Endometrial microvascular endothelial cells (primary cell): ENCODE results near the gene OTOP1. TPM values are rescaled to one million over a fixed set of nuclear protein-coding genes. Genes with fewer than 3 reads are reported as not detected.
"Not testable (repeated sequence)": the region's sequence is repeated elsewhere in the genome, so short reads cannot be mapped to it uniquely, and the experiment has no call there.

Source experiments
- in situ Hi-C: cut with HindIII; loops from 2 replicates; pipeline ENCODE4 v1.10.0; 2017; ENCODE audit warnings: low sequenced_read_pairs, low pct_unique_long_range_greater_than_20kb; ENCODE audit errors: inconsistent ontology term
- total RNA-seq: library from RNA; depleted of rRNA; stranded (reverse); fragments of >200 nt; gene quantifications from one replicate; pipeline ENCODE4 v1.2.3, GENCODE V29; 2015; ENCODE audit errors: inconsistent ontology term

OTOP1 gene, protein sequence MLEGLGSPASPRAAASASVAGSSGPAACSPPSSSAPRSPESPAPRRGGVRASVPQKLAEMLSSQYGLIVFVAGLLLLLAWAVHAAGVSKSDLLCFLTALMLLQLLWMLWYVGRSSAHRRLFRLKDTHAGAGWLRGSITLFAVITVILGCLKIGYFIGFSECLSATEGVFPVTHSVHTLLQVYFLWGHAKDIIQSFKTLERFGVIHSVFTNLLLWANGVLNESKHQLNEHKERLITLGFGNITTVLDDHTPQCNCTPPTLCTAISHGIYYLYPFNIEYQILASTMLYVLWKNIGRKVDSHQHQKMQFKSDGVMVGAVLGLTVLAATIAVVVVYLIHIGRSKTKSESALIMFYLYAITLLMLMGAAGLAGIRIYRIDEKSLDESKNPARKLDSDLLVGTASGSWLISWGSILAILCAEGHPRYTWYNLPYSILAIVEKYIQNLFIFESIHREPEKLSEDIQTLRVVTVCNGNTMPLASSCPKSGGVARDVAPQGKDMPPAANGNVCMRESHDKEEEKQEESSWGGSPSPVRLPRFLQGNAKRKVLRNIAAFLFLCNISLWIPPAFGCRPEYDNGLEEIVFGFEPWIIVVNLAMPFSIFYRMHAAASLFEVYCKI
- total RNA-seq, result not detected

DNA sequence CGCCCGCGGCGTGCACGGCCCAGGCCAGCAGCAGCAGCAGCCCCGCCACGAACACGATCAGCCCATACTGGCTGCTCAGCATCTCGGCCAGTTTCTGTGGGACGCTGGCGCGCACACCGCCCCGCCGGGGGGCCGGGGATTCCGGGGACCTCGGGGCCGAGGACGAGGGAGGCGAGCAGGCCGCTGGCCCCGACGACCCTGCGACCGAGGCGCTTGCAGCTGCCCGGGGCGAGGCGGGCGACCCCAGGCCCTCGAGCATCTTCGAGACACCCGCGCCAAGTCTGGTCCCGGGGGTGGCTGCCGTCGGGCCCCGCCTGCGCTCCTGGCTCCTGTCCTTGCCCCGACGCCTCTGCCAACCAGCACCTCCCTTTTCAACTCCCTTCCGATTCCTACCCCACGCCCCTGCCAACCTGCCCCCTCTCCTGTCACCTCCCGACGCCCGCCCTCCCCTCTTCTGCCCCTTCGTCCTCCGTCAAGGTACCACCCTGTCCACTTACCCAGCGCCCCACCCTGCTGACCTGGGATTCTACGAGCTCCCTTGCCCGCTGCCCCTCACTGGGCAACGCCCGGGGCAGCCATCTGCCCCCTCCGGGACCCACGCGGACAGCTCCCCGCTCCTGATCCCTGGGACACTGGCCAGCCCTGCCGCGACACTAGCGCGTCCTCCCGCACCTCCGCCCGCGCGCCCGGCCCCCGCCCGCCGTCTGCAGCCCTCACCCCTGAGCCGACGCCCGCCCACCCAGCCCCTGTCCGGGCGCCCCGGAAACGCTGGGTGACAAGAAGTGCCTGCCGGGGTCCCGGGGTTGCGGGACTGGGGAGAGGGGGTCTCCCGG, at the start of gene OTOP1:
Gene OTOP1, minus strand, starts transcription at position 324 of the 833 bp plus-strand sequence. Its CDS starts 65 bp downstream, at position 259.
- in situ Hi-C loops, result no loop called here

- in situ Hi-C loops, result no loop called here
These were observed 47.5 kb upstream of the OTOP1 start for GRCh38 chr4:4274226-4274625.

GRCh38 chr4:4271912-4272311, 45.2 kb upstream of the OTOP1 start:
- in situ Hi-C loops, result no loop called here

- in situ Hi-C loops, result no loop called here
These were observed 43.8 kb upstream of the OTOP1 start for GRCh38 chr4:4270529-4270928.

DNA sequence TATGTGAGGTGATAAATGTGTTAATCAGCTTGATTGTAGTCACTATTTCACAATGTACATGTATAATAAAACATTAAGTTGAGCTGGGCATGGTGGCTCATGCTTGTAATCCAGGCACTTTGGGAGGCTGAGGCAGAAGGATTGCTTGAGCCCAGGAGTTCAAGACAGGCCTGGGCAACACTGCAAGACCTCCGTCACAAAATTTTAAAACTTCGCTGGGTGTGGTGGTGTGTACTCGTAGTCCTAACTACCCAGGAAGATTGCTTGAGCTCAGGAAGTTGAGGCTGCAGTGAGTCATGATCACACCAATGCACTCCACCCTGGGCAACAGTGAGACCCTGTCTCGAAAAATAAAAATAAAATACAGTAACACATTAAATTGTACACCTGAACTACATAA, 43.1 kb upstream of the OTOP1 start:
- in situ Hi-C loops, result no loop called here

DNA sequence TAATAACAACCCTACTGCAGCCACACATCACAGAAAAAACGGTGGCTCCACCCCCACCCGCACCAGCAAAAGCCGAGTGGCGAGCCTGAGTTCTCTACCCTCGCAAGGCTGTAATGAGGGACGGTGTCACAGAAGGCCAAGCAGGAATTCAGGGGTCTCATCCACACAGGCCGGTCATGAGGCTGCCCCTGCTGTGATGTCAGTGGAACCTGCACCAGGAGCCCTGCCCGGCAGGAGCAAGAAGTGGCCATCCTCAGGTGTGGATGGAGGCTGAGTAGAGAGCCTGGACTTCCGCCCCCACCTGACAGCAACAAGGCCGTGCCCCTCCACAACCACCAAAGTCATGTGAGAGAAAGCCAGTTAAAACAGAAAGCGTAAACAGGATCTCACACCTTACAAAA, 42.6 kb upstream of the OTOP1 start:
- in situ Hi-C loops, result no loop called here

DNA sequence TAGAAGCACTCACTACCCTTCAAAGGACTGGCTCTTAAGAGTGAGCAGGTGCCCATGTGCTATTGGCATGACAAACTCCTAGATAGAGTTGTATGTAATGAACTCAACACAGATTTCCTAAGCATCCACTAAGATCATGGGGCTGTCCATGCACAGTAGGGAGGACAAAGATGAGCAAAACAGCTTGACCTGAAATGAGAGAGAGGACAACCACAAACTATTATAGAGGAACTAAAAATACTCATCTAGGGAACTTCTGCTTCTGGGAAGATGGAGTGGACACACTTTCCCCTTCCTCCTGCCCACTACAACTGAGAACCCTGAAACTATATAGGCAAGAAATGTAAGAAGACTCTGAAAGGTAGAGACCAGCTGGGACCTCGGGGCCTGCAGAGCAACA, 42.0 kb upstream of the OTOP1 start:
- in situ Hi-C loops, result no loop called here

GRCh38 chr4:4267981-4268380, 41.3 kb upstream of the OTOP1 start:
- in situ Hi-C loops, result no loop called here

DNA sequence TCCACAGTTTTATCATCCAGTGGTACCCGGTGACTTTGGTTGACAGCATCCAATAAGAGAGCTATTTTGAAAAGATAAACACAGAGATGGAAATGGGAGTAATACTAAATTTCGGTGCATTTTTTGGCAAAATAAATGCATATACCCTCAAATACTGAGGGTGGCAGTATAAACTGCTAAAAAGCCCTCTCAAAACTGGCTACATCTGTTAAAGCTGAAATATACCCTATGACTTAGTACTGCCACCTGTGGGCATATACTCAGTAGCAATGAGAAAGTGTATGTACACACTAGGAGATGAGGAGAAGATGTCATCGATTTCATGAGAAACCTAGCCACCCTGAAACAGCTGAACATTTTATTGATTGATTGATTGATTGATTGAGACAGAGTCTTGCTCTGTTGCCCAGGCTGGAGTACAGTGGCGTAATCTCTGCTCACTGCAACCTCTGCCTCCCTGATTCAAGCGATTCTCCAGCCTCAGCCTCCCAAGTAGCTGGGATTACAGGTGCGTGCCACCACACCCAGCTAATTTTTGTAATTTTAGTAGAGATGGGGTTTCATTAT, 33.5 kb upstream of the OTOP1 start:
- in situ Hi-C loops, result no loop called here

DNA sequence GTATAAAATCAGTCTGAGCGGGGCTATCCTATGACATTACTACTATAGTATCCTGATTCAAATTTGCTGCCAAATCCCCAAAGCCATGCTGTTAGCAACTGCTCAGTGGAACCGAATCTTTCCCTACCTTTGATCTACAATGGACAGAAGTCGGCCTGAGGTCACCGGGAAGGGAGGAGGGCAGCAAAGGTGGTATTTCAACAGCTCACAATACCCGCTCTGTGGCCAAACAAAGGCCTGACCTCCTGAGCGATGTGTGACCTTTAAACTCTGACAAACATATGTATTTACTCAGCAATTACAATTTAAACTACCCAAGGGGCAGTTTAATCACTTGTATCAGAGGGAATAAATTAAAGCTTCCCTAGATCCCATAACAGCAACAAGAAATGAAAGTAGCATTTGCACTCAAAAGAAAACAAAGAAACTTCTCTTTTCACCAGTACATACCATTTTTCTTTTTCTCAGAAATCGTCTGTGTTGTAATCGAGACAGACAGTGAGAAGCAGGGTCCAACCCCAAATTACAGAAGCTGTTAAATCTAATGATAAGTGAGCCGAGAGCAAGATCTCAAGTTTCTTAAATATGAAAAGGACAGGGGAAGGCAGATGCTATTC, 32.9 kb upstream of the OTOP1 start:
- in situ Hi-C loops, result no loop called here

- in situ Hi-C loops, result not testable (repeated sequence)
These were observed 31.0 kb upstream of the OTOP1 start for GRCh38 chr4:4257705-4258104.

DNA sequence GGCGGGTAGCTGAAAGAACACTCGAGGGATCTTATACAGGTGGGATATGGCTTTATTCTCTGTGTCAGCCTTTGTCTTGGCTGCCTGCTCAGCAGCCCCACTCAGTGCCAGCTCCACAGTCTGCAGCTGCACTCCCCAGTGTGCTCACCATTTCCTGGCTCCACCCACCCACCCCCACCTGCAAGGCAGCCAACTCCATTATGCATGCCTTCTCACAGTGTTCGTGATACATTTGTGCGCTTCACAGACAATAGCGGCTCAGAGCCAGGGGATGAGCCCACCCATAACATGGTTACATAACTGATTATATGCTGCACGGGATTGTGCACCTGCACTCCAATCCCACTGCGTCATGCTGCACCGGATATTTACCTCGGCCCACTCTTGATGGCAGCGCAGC, 30.1 kb upstream of the OTOP1 start:
- in situ Hi-C loops, result no loop called here

DNA sequence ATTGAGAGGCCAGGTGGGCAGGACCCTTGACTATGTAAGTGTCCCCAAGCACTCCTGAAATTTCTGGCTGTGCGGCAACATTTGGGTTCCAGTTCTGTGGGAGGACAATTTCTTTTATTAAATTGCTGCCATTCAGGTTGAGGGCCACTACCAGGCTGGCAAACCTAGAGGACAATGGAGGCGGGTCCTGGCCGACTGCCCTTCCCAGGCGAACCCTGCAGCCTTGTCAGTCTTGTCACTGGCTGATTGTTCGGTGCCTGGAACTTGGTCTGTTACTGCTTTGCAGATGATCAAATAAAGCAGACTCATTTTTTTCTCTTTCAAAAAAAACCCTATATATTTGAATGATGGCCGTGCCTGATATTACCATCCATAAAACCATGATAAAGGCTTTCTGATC, 27.9 kb upstream of the OTOP1 start:
- in situ Hi-C loops, result no loop called here

GRCh38 chr4:4254199-4254598, 27.5 kb upstream of the OTOP1 start:
- in situ Hi-C loops, result no loop called here

GRCh38 chr4:4249866-4250265, 23.1 kb upstream of the OTOP1 start:
- in situ Hi-C loops, result no loop called here

- in situ Hi-C loops, result not testable (repeated sequence)
These were observed 22.6 kb upstream of the OTOP1 start for GRCh38 chr4:4249342-4249741.

DNA sequence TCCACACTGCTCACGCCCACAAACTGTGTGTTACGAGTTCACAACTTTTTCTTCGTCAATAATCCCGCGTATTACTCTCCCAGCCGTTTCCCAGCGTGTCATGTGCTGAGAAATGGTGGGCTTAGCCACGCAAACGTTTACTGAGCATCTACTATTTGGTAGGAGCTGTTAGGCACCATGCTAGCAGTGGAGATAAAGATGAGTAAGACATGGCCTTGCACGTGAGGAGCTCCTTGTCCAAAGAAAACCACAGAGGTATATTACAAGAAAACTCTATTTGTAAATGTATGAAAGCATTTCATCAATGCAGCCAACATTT, 22.1 kb upstream of the OTOP1 start:
- in situ Hi-C loops, result no loop called here

- in situ Hi-C loops, result no loop called here
These were observed 21.5 kb upstream of the OTOP1 start, which contains the start of gene TMEM128 for GRCh38 chr4:4248029-4248884. TSS of gene TMEM128 (minus strand) at chr4:4248223. CDS start at chr4:4248202, 21 bp downstream.
